Tibial artery (tissue), 4 donors: ENCODE results near the gene NKX2-4.

Experiments used
- DNase-seq, 2 donors: peaks; one replicate each; pipeline ENCODE4 v3.0.0-alpha.2; 2019
- H3K27ac ChIP-seq, 2 donors: fragments of 200-600 bp; sonication (generic) in 1 of 2; 1 replicate in 1 of 2; 2 replicates in 1 of 2; pipeline ENCODE4 v1.5.1; 2018 to 2019; ENCODE audit warnings: mild to moderate bottlenecking in 1 of 2
- H3K27me3 ChIP-seq, 2 donors: fragments of 200-600 bp; sonication (generic) in 1 of 2; one replicate each; pipeline versions ENCODE4 v1.5.1 to v1.6.0; 2016 to 2019
- H3K36me3 ChIP-seq, 3 donors: fragments of 200-600 bp; sonication (generic) in 2 of 3; one replicate each; pipeline ENCODE4 v1.5.1; 2016 to 2019; ENCODE audit warnings: mild to moderate bottlenecking in 2 of 3
- H3K4me1 ChIP-seq, 4 donors: fragments of 200-600 bp; sonication (generic) in 2 of 4; 1 replicate in 3 of 4; 2 replicates in 1 of 4; pipeline ENCODE4 v1.5.1; 2016 to 2019
- H3K4me3 ChIP-seq, 2 donors: fragments of 200-600 bp; sonication (generic) in 1 of 2; 1 replicate in 1 of 2; 2 replicates in 1 of 2; pipeline ENCODE4 v1.5.1; 2018 to 2019; ENCODE audit warnings: mild to moderate bottlenecking in 2 of 2
- H3K9me3 ChIP-seq, 3 donors: fragments of 200-600 bp; sonication (generic) in 1 of 3; one replicate each; pipeline ENCODE4 v1.5.1; 2016 to 2019
- intact Hi-C: fragments of 100-400 bp; cut with DNase I; formaldehyde crosslinking; loops from one replicate; pipeline ENCODE4 v1.15.0; 2023; ENCODE audit warnings: low total_unique reads
- TF ChIP-seq, protein P1 (sequence below), 2 experiments: fragments of 200-600 bp in 1 of 2; fragments of 450-650 bp in 1 of 2; IDR thresholded peaks; one replicate each; pipeline ENCODE4 v1.5.1; 2017 to 2019; ENCODE audit warnings: antibody characterized with exemption in 2 of 2, mild to moderate bottlenecking in 1 of 2, moderate library complexity in 1 of 2

The NKX2-4 gene

DNA sequence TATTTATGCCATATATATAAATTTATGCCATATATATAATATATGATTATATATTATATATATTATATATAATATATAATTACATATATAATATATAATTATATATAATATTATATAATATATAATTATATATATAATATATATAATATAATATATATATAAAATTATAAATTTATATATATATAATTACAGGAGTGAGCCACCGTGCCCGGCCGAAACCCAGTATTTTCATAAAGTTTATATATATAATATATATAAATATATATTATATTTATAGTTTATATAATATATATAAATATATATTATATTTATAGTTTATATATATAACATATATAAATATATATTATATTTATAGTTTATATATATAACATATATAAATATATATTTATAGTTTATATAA is 31.6 kb downstream of the NKX2-4 start:
- H3K27me3 ChIP-seq = no peaks in the 10 kb centered on the region
- no peak overlapping the region for H3K27ac ChIP-seq
- H3K36me3 ChIP-seq = peaks cover 48 to 57% (median 52%) of the 10 kb centered on the region in 3 donors
- no peaks in the 10 kb centered on the region for H3K4me1 ChIP-seq
- no peak overlapping the region for H3K4me3 ChIP-seq
- no peak for DNase-seq
- TF ChIP-seq, protein P1, sequence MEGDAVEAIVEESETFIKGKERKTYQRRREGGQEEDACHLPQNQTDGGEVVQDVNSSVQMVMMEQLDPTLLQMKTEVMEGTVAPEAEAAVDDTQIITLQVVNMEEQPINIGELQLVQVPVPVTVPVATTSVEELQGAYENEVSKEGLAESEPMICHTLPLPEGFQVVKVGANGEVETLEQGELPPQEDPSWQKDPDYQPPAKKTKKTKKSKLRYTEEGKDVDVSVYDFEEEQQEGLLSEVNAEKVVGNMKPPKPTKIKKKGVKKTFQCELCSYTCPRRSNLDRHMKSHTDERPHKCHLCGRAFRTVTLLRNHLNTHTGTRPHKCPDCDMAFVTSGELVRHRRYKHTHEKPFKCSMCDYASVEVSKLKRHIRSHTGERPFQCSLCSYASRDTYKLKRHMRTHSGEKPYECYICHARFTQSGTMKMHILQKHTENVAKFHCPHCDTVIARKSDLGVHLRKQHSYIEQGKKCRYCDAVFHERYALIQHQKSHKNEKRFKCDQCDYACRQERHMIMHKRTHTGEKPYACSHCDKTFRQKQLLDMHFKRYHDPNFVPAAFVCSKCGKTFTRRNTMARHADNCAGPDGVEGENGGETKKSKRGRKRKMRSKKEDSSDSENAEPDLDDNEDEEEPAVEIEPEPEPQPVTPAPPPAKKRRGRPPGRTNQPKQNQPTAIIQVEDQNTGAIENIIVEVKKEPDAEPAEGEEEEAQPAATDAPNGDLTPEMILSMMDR (IDR thresholded peaks at IDR 0.05) = no peak
- H3K9me3 ChIP-seq = no peaks in the 10 kb centered on the region
- intact Hi-C loops = loop anchor here (10.0 kb wide), 1 partner anchor 131 kb away; no protein-coding TSS in a partner anchor

DNA sequence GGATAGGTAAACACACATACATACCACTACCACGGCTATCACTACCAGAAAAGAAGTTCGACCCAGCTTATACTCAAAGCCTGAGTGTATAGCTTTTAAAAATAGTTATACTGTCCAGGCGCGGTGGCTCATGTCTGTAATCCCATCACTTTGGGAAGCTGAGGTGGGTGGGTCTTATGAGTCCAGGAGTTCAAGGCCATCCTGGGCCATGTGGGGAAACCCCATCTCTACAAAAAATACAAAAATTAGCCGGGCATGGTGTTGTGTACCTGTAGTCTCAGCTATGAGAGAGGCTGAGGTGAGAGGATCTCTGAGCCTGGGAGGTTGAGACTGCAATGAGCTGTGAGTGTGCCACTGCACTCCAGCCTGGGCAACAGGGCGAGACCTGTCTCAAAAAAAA is 32.9 kb downstream of the NKX2-4 start:
- Histone ChIP-seq H3K9me3 (no peaks in the 10 kb centered on the region), H3K36me3 (peaks cover 55 to 65% (median 56%) of the 10 kb centered on the region in 3 donors), H3K4me1 (no peaks in the 10 kb centered on the region), H3K27ac (no peak overlapping the region), H3K4me3 (no peak overlapping the region), H3K27me3 (no peaks in the 10 kb centered on the region)
- DNase-seq = no peak
- TF ChIP-seq, protein P1 (IDR thresholded peaks at IDR 0.05) = no peak
- intact Hi-C loops = loop anchor here (10.0 kb wide), 1 partner anchor 130 kb away; no protein-coding TSS in a partner anchor

DNA sequence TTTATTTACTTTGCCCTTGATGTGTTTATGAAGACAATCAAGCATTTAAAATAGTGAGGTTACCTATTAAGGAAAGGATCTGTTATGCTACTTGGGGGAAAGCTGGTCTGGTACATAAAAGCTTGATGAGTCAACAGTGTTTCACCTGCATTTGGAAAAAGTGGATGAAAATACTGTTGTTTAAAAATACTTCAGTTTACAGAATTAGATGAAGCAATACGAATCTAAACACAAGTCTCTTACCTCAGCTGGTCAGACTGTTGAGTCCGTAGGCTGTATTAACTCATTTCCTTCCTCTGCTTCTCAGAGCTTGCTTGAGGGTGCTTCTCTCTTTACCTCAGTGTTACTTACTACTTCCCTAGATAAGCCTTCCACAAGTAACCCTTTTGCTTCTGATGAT is 36.1 kb downstream of the NKX2-4 start:
- intact Hi-C loops = loop anchor here (10.0 kb wide), 1 partner anchor 126 kb away; no protein-coding TSS in a partner anchor
- Histone ChIP-seq H3K4me3 (no peak overlapping the region), H3K36me3 (peaks cover 62 to 67% (median 64%) of the 10 kb centered on the region in 3 donors), H3K27ac (no peak overlapping the region), H3K27me3 (no peaks in the 10 kb centered on the region), H3K4me1 (no peaks in the 10 kb centered on the region), H3K9me3 (no peaks in the 10 kb centered on the region)
- DNase-seq = no peak
- TF ChIP-seq, protein P1 (IDR thresholded peaks at IDR 0.05) = no peak

DNA sequence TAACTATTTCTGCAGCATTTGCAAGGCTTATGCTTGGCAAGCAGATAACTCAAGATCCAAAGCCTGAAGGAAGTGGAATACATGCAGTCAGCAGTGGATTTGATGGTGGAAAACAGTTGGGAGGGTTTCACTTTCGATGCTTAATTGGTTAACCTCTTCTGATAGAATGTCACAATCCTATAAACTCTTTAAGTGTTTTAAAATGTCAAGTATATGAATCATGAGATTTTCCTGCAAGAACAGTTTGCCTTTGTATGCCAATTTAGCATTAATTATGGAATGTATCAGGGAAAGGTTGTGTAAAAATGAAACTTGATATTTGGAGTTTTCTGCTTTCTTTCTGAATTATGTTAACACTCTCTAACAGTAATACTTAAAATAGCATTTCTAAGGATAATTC is 36.6 kb downstream of the NKX2-4 start:
- Histone ChIP-seq H3K4me3 (no peak overlapping the region), H3K4me1 (no peaks in the 10 kb centered on the region), H3K27ac (no peak overlapping the region), H3K9me3 (no peaks in the 10 kb centered on the region), H3K27me3 (no peaks in the 10 kb centered on the region), H3K36me3 (peaks cover 65 to 71% (median 66%) of the 10 kb centered on the region in 3 donors)
- DNase-seq = no peak
- intact Hi-C loops = loop anchor here (10.0 kb wide), 1 partner anchor 126 kb away; no protein-coding TSS in a partner anchor
- TF ChIP-seq, protein P1 (IDR thresholded peaks at IDR 0.05) = no peak

DNA sequence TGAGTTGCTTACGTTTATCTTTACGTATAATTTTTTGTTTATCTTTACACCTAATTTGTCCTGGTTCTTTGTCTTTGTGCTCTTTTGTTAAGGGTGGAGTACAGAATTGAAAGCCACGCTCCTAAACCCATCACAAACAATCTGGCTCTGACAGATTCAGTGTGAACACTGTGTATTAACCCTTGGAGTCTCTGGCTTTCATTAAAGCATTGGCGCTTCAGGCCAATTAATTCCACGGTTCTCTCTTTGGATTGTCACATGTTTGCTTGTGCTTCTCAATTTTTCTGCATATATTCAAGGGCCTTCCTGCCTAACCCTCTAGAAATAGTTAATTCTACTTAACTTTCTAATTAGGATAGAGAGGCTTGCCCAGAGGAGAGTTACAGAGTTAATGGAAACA is 38.6 kb downstream of the NKX2-4 start:
- Histone ChIP-seq H3K9me3 (no peaks in the 10 kb centered on the region), H3K27ac (no peak overlapping the region), H3K27me3 (no peaks in the 10 kb centered on the region), H3K4me3 (no peak overlapping the region), H3K36me3 (peaks cover 64 to 74% (median 73%) of the 10 kb centered on the region in 3 donors), H3K4me1 (no peaks in the 10 kb centered on the region)
- TF ChIP-seq, protein P1 (IDR thresholded peaks at IDR 0.05) = no peak
- intact Hi-C loops = no loop called here
- no peak for DNase-seq

DNA sequence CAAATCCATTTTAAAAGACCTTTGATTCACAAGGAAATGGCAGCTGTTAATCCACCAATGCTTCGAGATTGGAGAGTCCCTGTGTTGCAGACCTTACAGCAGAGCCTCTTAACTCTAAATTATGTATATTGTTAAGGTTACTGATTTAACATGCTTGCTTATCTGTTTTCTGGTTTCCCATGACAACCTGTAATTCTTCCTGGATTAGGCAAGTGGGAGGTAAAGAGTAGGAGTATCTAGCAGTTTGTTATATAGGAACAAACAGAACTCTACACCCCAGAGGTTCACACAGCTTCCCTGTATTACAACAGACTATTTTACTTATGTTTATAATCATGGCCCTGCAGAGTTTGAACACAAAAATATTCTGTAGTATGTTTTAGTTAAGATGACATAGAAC is 39.5 kb downstream of the NKX2-4 start:
- no peak for DNase-seq
- Histone ChIP-seq H3K36me3 (peaks cover 57 to 70% (median 68%) of the 10 kb centered on the region in 3 donors), H3K9me3 (no peaks in the 10 kb centered on the region)

More for the DNA sequence above, 39.5 kb downstream of the NKX2-4 start:
- Histone ChIP-seq H3K4me1 (no peaks in the 10 kb centered on the region), H3K27me3 (no peaks in the 10 kb centered on the region), H3K4me3 (no peak overlapping the region), H3K27ac (no peak overlapping the region)
- intact Hi-C loops = no loop called here
- TF ChIP-seq, protein P1 (IDR thresholded peaks at IDR 0.05) = no peak
